Measurements from ENCODE around the gene CCL17.

CCL17 gene

GRCh38 chr16:57447186-57447962 lies 42.8 kb downstream of the CCL17 start, which contains the start of the genes CIAPIN1 and COQ9:
Gene CIAPIN1 (minus strand): TSS chr16:57447385. CDS start chr16:57440928, 6,457 bp downstream.
Gene COQ9 (plus strand): TSS chr16:57447479. CDS start chr16:57447506, 27 bp downstream.
- TF ChIP-seq, protein P1, sequence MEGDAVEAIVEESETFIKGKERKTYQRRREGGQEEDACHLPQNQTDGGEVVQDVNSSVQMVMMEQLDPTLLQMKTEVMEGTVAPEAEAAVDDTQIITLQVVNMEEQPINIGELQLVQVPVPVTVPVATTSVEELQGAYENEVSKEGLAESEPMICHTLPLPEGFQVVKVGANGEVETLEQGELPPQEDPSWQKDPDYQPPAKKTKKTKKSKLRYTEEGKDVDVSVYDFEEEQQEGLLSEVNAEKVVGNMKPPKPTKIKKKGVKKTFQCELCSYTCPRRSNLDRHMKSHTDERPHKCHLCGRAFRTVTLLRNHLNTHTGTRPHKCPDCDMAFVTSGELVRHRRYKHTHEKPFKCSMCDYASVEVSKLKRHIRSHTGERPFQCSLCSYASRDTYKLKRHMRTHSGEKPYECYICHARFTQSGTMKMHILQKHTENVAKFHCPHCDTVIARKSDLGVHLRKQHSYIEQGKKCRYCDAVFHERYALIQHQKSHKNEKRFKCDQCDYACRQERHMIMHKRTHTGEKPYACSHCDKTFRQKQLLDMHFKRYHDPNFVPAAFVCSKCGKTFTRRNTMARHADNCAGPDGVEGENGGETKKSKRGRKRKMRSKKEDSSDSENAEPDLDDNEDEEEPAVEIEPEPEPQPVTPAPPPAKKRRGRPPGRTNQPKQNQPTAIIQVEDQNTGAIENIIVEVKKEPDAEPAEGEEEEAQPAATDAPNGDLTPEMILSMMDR (IDR thresholded peaks at IDR 0.05), result no peak

- TF ChIP-seq, protein P1 (IDR thresholded peaks at IDR 0.05), result no peak
Observed at GRCh38 chr16:57452021-57452420, 47.5 kb downstream of the CCL17 start.

DNA sequence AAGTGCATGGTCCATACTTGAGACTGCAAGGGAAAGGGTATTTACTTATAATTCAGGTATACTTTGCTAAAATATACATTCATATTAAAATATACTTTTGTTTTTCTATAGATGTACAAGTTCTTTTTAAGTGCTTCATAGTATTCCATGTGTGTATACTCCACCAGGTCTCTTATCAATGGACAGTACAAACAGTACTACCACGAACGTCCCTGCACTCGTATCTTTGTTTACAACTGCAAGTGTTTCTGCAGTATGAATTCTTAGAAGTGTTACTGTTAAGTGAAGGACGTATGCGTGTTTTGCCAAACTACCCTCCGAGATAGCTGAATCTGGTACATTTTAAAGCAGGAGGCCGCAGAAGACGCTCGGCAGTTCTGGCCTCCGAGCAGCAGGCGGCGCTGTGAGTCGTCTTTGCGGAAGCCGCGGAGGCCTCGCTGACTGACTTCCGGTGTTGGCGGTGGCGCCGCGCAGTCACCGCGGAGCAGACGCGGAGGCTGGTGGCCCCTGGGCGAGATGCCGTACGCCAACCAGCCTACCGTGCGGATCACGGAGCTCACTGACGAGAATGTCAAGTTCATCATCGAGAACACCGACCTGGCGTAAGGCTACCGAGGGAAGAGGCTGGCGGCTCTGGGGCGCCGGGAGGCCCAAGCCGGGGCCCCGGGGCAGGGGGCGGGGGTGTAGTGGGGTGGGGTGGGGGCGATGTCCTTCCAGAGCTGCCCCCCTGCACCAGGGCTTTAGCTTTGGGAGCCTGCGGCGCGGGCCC lies 57.8 kb downstream of the CCL17 start, which contains the start of gene POLR2C:
POLR2C (plus strand) TSS at position 471 of the 769 bp plus-strand sequence; CDS start at position 517, 46 bp downstream.
- TF ChIP-seq, protein P1 (IDR thresholded peaks at IDR 0.05), result peak; percentile 99

- TF ChIP-seq, protein P1 (IDR thresholded peaks at IDR 0.05), result no peak
Observed at GRCh38 chr16:57462978-57463362, 58.4 kb downstream of the CCL17 start.

GRCh38 chr16:57464523-57464922 lies 60.0 kb downstream of the CCL17 start:
- TF ChIP-seq, protein P1 (IDR thresholded peaks at IDR 0.05), result no peak

All from LNCAP (cell line).